Measurements from ENCODE around the gene SFR1.

SFR1 gene

DNA sequence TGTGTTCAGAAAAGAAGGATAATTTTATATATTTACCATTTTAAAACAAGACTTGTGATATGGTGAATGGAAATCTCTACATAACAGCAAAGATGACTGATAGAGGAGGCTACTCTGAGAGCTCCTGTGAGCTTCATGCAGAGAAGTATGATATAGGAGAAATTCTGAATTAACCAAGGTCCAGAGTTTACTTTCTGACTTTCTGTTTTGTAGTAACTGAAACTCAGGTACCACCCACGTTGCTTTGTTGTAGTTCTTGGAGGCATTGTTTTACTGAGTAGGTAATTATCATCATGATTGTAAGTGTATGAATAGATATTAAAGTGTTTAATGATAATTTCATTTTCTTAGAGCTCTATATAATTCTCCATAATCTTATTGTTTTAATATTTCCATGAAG is 18.0 kb upstream of the SFR1 start:
- H3K14ac ChIP-seq (ENCODE audit: low read length in 2 of 2), result no peak overlapping the region
- H2AFZ ChIP-seq (ENCODE audit: low read depth, low read length), result no peak overlapping the region
- H3K9me3 ChIP-seq (ENCODE audit: control insufficient read depth, low read length), result no peaks in the 10 kb centered on the region
- no peak overlapping the region for H4K8ac ChIP-seq (ENCODE audit: low read length)
- no peak overlapping the region for H3K18ac ChIP-seq (ENCODE audit: low read depth in 1 of 2, low read length in 2 of 2)
- no peak overlapping the region for H2BK120ac ChIP-seq (ENCODE audit: low read depth, low read length)
- H2AK5ac ChIP-seq (ENCODE audit: low read length, severe bottlenecking), result no peak overlapping the region
- no peak overlapping the region for H3K4ac ChIP-seq (ENCODE audit: low read depth in 1 of 2, low read length in 2 of 2)
- no peak overlapping the region for H2BK5ac ChIP-seq (ENCODE audit: low read depth, low read length, poor library complexity, severe bottlenecking)
- no peaks in the 10 kb centered on the region for H3K27me3 ChIP-seq (ENCODE audit: control insufficient read depth in 1 of 2, insufficient read depth in 1 of 2, low read length in 2 of 2)
- no CpG with 5 or more reads among the region's 1 CpG for WGBS
- H2BK12ac ChIP-seq (ENCODE audit: low read length in 2 of 2), result no peak overlapping the region
- no peak for DNase-seq
- no peak overlapping the region for H2BK15ac ChIP-seq (ENCODE audit: low read depth, poor library complexity, severe bottlenecking)
- H3K4me3 ChIP-seq (ENCODE audit: insufficient read depth in 1 of 2, low read depth in 1 of 2, low read length in 2 of 2), result no peak overlapping the region
- H3K9ac ChIP-seq (ENCODE audit: low read length), result no peak overlapping the region
- H4K91ac ChIP-seq (ENCODE audit: low read length), result no peak overlapping the region
- no peaks in the 10 kb centered on the region for H3K79me1 ChIP-seq (replicated peaks; ENCODE audit: low read length, poor library complexity, severe bottlenecking)
- no peak overlapping the region for H3K23ac ChIP-seq (ENCODE audit: low read length in 2 of 2)
- no peak overlapping the region for H3K4me2 ChIP-seq (ENCODE audit: low read length, poor library complexity, severe bottlenecking)
- H3K36me3 ChIP-seq (ENCODE audit: control insufficient read depth in 1 of 2, insufficient read depth in 2 of 2, low read depth in 1 of 2, low read length in 2 of 2), result no peaks in the 10 kb centered on the region
- H3K4me1 ChIP-seq (ENCODE audit: control insufficient read depth, insufficient read depth, low read depth, low read length), result no peaks in the 10 kb centered on the region
- no peak overlapping the region for H3K27ac ChIP-seq (ENCODE audit: low read length, poor library complexity, severe bottlenecking)

GRCh38 chr10:104104418-104104817 is 17.6 kb upstream of the SFR1 start:
- H3K27ac ChIP-seq (ENCODE audit: low read length, poor library complexity, severe bottlenecking), result no peak overlapping the region
- no peak overlapping the region for H3K9ac ChIP-seq (ENCODE audit: low read length)
- DNase-seq, result no peak
- H3K4me2 ChIP-seq (ENCODE audit: low read length, poor library complexity, severe bottlenecking), result no peak overlapping the region
- no peaks in the 10 kb centered on the region for H3K27me3 ChIP-seq (ENCODE audit: control insufficient read depth in 1 of 2, insufficient read depth in 1 of 2, low read length in 2 of 2)
- no peaks in the 10 kb centered on the region for H3K9me3 ChIP-seq (ENCODE audit: control insufficient read depth, low read length)
- no peak overlapping the region for H3K18ac ChIP-seq (ENCODE audit: low read depth in 1 of 2, low read length in 2 of 2)
- no peak overlapping the region for H2BK15ac ChIP-seq (ENCODE audit: low read depth, poor library complexity, severe bottlenecking)
- no CpG with 5 or more reads among the region's 1 CpG for WGBS
- H2AK5ac ChIP-seq (ENCODE audit: low read length, severe bottlenecking), result no peak overlapping the region
- no peaks in the 10 kb centered on the region for H3K79me1 ChIP-seq (replicated peaks; ENCODE audit: low read length, poor library complexity, severe bottlenecking)
- no peak overlapping the region for H2BK120ac ChIP-seq (ENCODE audit: low read depth, low read length)
- H3K4me3 ChIP-seq (ENCODE audit: insufficient read depth in 1 of 2, low read depth in 1 of 2, low read length in 2 of 2), result no peak overlapping the region
- no peak overlapping the region for H3K23ac ChIP-seq (ENCODE audit: low read length in 2 of 2)
- H4K91ac ChIP-seq (ENCODE audit: low read length), result no peak overlapping the region
- H2BK12ac ChIP-seq (ENCODE audit: low read length in 2 of 2), result no peak overlapping the region
- no peaks in the 10 kb centered on the region for H3K36me3 ChIP-seq (ENCODE audit: control insufficient read depth in 1 of 2, insufficient read depth in 2 of 2, low read depth in 1 of 2, low read length in 2 of 2)
- no peak overlapping the region for H3K14ac ChIP-seq (ENCODE audit: low read length in 2 of 2)
- H2AFZ ChIP-seq (ENCODE audit: low read depth, low read length), result no peak overlapping the region
- no peak overlapping the region for H3K4ac ChIP-seq (ENCODE audit: low read depth in 1 of 2, low read length in 2 of 2)
- no peak overlapping the region for H2BK5ac ChIP-seq (ENCODE audit: low read depth, low read length, poor library complexity, severe bottlenecking)
- H3K4me1 ChIP-seq (ENCODE audit: control insufficient read depth, insufficient read depth, low read depth, low read length), result no peaks in the 10 kb centered on the region
- no peak overlapping the region for H4K8ac ChIP-seq (ENCODE audit: low read length)

DNA sequence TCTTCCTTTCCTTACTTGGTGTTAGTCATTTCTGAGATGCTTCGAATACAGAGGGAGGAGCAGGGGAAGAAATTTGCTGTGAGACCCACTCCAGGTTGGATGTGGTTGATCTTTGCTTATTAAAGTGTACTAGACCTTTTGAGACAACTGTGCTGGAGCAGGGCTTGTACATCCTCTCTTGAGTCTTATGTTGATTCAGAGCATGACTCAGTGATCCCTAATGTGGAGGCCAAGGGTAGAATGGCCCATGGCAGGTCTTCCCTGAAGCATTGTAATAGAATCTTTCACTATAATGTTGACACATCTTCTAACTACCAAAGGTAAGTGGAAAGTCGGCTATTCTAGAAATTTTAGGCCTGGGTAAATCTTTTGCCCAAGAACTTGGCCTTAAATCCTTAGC is 17.0 kb upstream of the SFR1 start:
- no peak overlapping the region for H3K4me2 ChIP-seq (ENCODE audit: low read length, poor library complexity, severe bottlenecking)
- H3K14ac ChIP-seq (ENCODE audit: low read length in 2 of 2), result no peak overlapping the region
- H2BK5ac ChIP-seq (ENCODE audit: low read depth, low read length, poor library complexity, severe bottlenecking), result no peak overlapping the region
- WGBS, result 85% methylated on average over 2 of the region's 2 CpGs
- no peak overlapping the region for H4K8ac ChIP-seq (ENCODE audit: low read length)
- no peak for DNase-seq
- H3K36me3 ChIP-seq (ENCODE audit: control insufficient read depth in 1 of 2, insufficient read depth in 2 of 2, low read depth in 1 of 2, low read length in 2 of 2), result no peaks in the 10 kb centered on the region
- H3K18ac ChIP-seq (ENCODE audit: low read depth in 1 of 2, low read length in 2 of 2), result no peak overlapping the region
- H3K9me3 ChIP-seq (ENCODE audit: control insufficient read depth, low read length), result no peaks in the 10 kb centered on the region
- no peaks in the 10 kb centered on the region for H3K79me1 ChIP-seq (replicated peaks; ENCODE audit: low read length, poor library complexity, severe bottlenecking)
- no peak overlapping the region for H2BK120ac ChIP-seq (ENCODE audit: low read depth, low read length)
- H3K27me3 ChIP-seq (ENCODE audit: control insufficient read depth in 1 of 2, insufficient read depth in 1 of 2, low read length in 2 of 2), result no peaks in the 10 kb centered on the region
- no peak overlapping the region for H2BK12ac ChIP-seq (ENCODE audit: low read length in 2 of 2)
- H3K4me3 ChIP-seq (ENCODE audit: insufficient read depth in 1 of 2, low read depth in 1 of 2, low read length in 2 of 2), result no peak overlapping the region
- H2BK15ac ChIP-seq (ENCODE audit: low read depth, poor library complexity, severe bottlenecking), result no peak overlapping the region
- no peak overlapping the region for H4K91ac ChIP-seq (ENCODE audit: low read length)
- H3K27ac ChIP-seq (ENCODE audit: low read length, poor library complexity, severe bottlenecking), result no peak overlapping the region
- H3K23ac ChIP-seq (ENCODE audit: low read length in 2 of 2), result no peak overlapping the region
- H2AK5ac ChIP-seq (ENCODE audit: low read length, severe bottlenecking), result no peak overlapping the region
- no peak overlapping the region for H3K4ac ChIP-seq (ENCODE audit: low read depth in 1 of 2, low read length in 2 of 2)
- H3K9ac ChIP-seq (ENCODE audit: low read length), result no peak overlapping the region
- no peaks in the 10 kb centered on the region for H3K4me1 ChIP-seq (ENCODE audit: control insufficient read depth, insufficient read depth, low read depth, low read length)
- no peak overlapping the region for H2AFZ ChIP-seq (ENCODE audit: low read depth, low read length)

GRCh38 chr10:104109908-104110662 is 11.9 kb upstream of the SFR1 start:
- 6% methylated on average over 2 of the region's 3 CpGs for WGBS

More at GRCh38 chr10:104109908-104110662, 11.9 kb upstream of the SFR1 start:
- Histone ChIP-seq H2AK5ac (ENCODE audit: low read length, severe bottlenecking) (peak overlapping the region; percentile 96), H2BK12ac (ENCODE audit: low read length in 2 of 2) (no peak overlapping the region), H3K4me1 (ENCODE audit: control insufficient read depth, insufficient read depth, low read depth, low read length) (peaks cover 2% of the 10 kb centered on the region), H3K79me1 (replicated peaks; ENCODE audit: low read length, poor library complexity, severe bottlenecking) (no peaks in the 10 kb centered on the region), H3K9me3 (ENCODE audit: control insufficient read depth, low read length) (no peaks in the 10 kb centered on the region), H4K91ac (ENCODE audit: low read length) (no peak overlapping the region), H3K23ac (ENCODE audit: low read length in 2 of 2) (no peak overlapping the region), H3K4me3 (ENCODE audit: insufficient read depth in 1 of 2, low read depth in 1 of 2, low read length in 2 of 2) (no peak overlapping the region), H2AFZ (ENCODE audit: low read depth, low read length) (no peak overlapping the region), H2BK120ac (ENCODE audit: low read depth, low read length) (no peak overlapping the region), H4K8ac (ENCODE audit: low read length) (no peak overlapping the region), H2BK5ac (ENCODE audit: low read depth, low read length, poor library complexity, severe bottlenecking) (peak overlapping the region; percentile 93), H3K4ac (ENCODE audit: low read depth in 1 of 2, low read length in 2 of 2) (no peak overlapping the region), H3K36me3 (ENCODE audit: control insufficient read depth in 1 of 2, insufficient read depth in 2 of 2, low read depth in 1 of 2, low read length in 2 of 2) (no peaks in the 10 kb centered on the region), H2BK15ac (ENCODE audit: low read depth, poor library complexity, severe bottlenecking) (no peak overlapping the region), H3K18ac (ENCODE audit: low read depth in 1 of 2, low read length in 2 of 2) (no peak overlapping the region), H3K14ac (ENCODE audit: low read length in 2 of 2) (no peak overlapping the region), H3K4me2 (ENCODE audit: low read length, poor library complexity, severe bottlenecking) (no peak overlapping the region), H3K27ac (ENCODE audit: low read length, poor library complexity, severe bottlenecking) (peak overlapping the region; percentile 99), H3K9ac (ENCODE audit: low read length) (no peak overlapping the region), H3K27me3 (ENCODE audit: control insufficient read depth in 1 of 2, insufficient read depth in 1 of 2, low read length in 2 of 2) (no peaks in the 10 kb centered on the region)
- peak; percentile 90 for DNase-seq
